ENCODE data around the gene CENPE. TPM values are rescaled to one million over a fixed set of nuclear protein-coding genes. Genes with fewer than 3 reads are reported as not detected.

Gene CENPE
- total RNA-seq, 1 experiment from 2014 or later = 22.1 TPM

GRCh38 chr4:103136671-103137445 is 61.3 kb downstream of the CENPE start:
- DNase-seq (ENCODE audit: low spot score) = no peak
- in situ Hi-C loops (cut with HindIII; ENCODE audit: low sequenced_read_pairs) = no loop called here

- in situ Hi-C loops (cut with HindIII; ENCODE audit: low sequenced_read_pairs) = no loop called here
- DNase-seq (ENCODE audit: low spot score) = no peak
Measured at GRCh38 chr4:103129174-103129573, 69.0 kb downstream of the CENPE start.

GRCh38 chr4:103126126-103126525 is 72.0 kb downstream of the CENPE start:
- DNase-seq (ENCODE audit: low spot score) = no peak
- in situ Hi-C loops (cut with HindIII; ENCODE audit: low sequenced_read_pairs) = no loop called here

- DNase-seq (ENCODE audit: low spot score) = no peak
Measured at GRCh38 chr4:103123114-103123513, 75.0 kb downstream of the CENPE start.

GRCh38 chr4:103118166-103118565 is 80.0 kb downstream of the CENPE start:
- DNase-seq (ENCODE audit: low spot score) = no peak
- in situ Hi-C loops (cut with HindIII; ENCODE audit: low sequenced_read_pairs) = no loop called here

More at GRCh38 chr4:103123114-103123513, 75.0 kb downstream of the CENPE start:
- in situ Hi-C loops (cut with HindIII; ENCODE audit: low sequenced_read_pairs) = no loop called here

- DNase-seq (ENCODE audit: low spot score) = no peak
- in situ Hi-C loops (cut with HindIII; ENCODE audit: low sequenced_read_pairs) = no loop called here
Measured at GRCh38 chr4:103111598-103111997, 86.5 kb downstream of the CENPE start.

GRCh38 chr4:103108542-103108941 is 89.6 kb downstream of the CENPE start:
- in situ Hi-C loops (cut with HindIII; ENCODE audit: low sequenced_read_pairs) = no loop called here
- DNase-seq (ENCODE audit: low spot score) = no peak

GRCh38 chr4:103105558-103106356 is 92.4 kb downstream of the CENPE start:
- DNase-seq (ENCODE audit: low spot score) = no peak
- in situ Hi-C loops (cut with HindIII; ENCODE audit: low sequenced_read_pairs) = no loop called here

- DNase-seq (ENCODE audit: low spot score) = no peak
Measured at GRCh38 chr4:103104886-103105285, 93.3 kb downstream of the CENPE start.

GRCh38 chr4:103100691-103101090 is 97.5 kb downstream of the CENPE start:
- no peak for DNase-seq (ENCODE audit: low spot score)
- in situ Hi-C loops (cut with HindIII; ENCODE audit: low sequenced_read_pairs) = no loop called here

More at GRCh38 chr4:103104886-103105285, 93.3 kb downstream of the CENPE start:
- in situ Hi-C loops (cut with HindIII; ENCODE audit: low sequenced_read_pairs) = no loop called here

GRCh38 chr4:103099691-103100392 is 98.3 kb downstream of the CENPE start, which contains the start of gene BDH2:
TSS of gene BDH2 (minus strand) at chr4:103099834. CDS start at chr4:103096254, 3,580 bp downstream.
- DNase-seq (ENCODE audit: low spot score) = peak; percentile 90
- in situ Hi-C loops (cut with HindIII; ENCODE audit: low sequenced_read_pairs) = no loop called here

GRCh38 chr4:103098756-103099440 is 99.2 kb downstream of the CENPE start:
- DNase-seq (ENCODE audit: low spot score) = no peak
- in situ Hi-C loops (cut with HindIII; ENCODE audit: low sequenced_read_pairs) = no loop called here

- in situ Hi-C loops (cut with HindIII; ENCODE audit: low sequenced_read_pairs) = no loop called here
- DNase-seq (ENCODE audit: low spot score) = no peak
Measured at GRCh38 chr4:103098341-103098740, 99.8 kb downstream of the CENPE start.

GRCh38 chr4:103097112-103097511 is 101.0 kb downstream of the CENPE start:
- DNase-seq (ENCODE audit: low spot score) = no peak
- in situ Hi-C loops (cut with HindIII; ENCODE audit: low sequenced_read_pairs) = no loop called here

- DNase-seq (ENCODE audit: low spot score) = no peak
- in situ Hi-C loops (cut with HindIII; ENCODE audit: low sequenced_read_pairs) = no loop called here
Measured at GRCh38 chr4:103095080-103095479, 103.1 kb downstream of the CENPE start.

- in situ Hi-C loops (cut with HindIII; ENCODE audit: low sequenced_read_pairs) = no loop called here
- no peak for DNase-seq (ENCODE audit: low spot score)
Measured at GRCh38 chr4:103092245-103092644, 105.9 kb downstream of the CENPE start.

GRCh38 chr4:103091601-103092223 is 106.4 kb downstream of the CENPE start:
- in situ Hi-C loops (cut with HindIII; ENCODE audit: low sequenced_read_pairs) = no loop called here
- peak; percentile 75 for DNase-seq (ENCODE audit: low spot score)

GRCh38 chr4:103089481-103089880 is 108.7 kb downstream of the CENPE start:
- DNase-seq (ENCODE audit: low spot score) = no peak
- in situ Hi-C loops (cut with HindIII; ENCODE audit: low sequenced_read_pairs) = no loop called here

GRCh38 chr4:103086551-103086950 is 111.6 kb downstream of the CENPE start:
- in situ Hi-C loops (cut with HindIII; ENCODE audit: low sequenced_read_pairs) = no loop called here
- no peak for DNase-seq (ENCODE audit: low spot score)

Data from G401 (cell line).